ENCODE measurements around the gene TMPRSS11D.

Gene TMPRSS11D

DNA sequence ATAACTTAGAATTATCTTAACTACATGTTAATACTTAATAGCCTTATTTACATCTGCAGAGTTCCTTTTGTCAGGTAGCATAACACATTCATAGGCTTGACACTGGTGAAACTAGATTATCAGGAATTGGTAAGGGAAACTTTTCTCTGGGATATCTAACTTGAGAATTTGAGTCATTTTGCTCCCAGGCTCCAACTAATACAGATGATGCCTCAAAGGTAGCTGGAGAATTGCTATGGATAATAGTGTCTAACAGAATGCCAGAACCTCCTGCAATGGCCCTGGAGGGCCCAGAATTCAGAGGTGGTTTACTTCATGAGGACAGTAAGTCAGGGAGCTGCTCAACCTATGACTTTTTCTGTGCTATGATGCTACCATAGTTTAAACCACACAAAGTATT is 13.9 kb upstream of the TMPRSS11D start:
- TF ChIP-seq, protein P1, sequence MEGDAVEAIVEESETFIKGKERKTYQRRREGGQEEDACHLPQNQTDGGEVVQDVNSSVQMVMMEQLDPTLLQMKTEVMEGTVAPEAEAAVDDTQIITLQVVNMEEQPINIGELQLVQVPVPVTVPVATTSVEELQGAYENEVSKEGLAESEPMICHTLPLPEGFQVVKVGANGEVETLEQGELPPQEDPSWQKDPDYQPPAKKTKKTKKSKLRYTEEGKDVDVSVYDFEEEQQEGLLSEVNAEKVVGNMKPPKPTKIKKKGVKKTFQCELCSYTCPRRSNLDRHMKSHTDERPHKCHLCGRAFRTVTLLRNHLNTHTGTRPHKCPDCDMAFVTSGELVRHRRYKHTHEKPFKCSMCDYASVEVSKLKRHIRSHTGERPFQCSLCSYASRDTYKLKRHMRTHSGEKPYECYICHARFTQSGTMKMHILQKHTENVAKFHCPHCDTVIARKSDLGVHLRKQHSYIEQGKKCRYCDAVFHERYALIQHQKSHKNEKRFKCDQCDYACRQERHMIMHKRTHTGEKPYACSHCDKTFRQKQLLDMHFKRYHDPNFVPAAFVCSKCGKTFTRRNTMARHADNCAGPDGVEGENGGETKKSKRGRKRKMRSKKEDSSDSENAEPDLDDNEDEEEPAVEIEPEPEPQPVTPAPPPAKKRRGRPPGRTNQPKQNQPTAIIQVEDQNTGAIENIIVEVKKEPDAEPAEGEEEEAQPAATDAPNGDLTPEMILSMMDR (conservative IDR thresholded peaks at IDR 0.05; ENCODE audit: low read depth, low read length), result no peak
- Histone ChIP-seq H3K79me2 (ENCODE audit: insufficient read depth, low read depth) (no peaks in the 10 kb centered on the region), H3K4me1 (ENCODE audit: low read depth, poor library complexity, severe bottlenecking) (no peaks in the 10 kb centered on the region), H2AFZ (ENCODE audit: low read depth) (no peak overlapping the region), H3K9ac (no peak overlapping the region), H3K4me3 (IDR thresholded peaks at IDR 0.05; ENCODE audit: insufficient read depth, low read depth, low read length) (no peak overlapping the region), H3K27me3 (ENCODE audit: insufficient read depth, low read depth) (no peaks in the 10 kb centered on the region), H3K36me3 (ENCODE audit: insufficient read depth) (no peaks in the 10 kb centered on the region), H3K4me2 (no peak overlapping the region), H3K27ac (no peak overlapping the region), H4K20me1 (ENCODE audit: insufficient read depth) (no peaks in the 10 kb centered on the region)

- Histone ChIP-seq H3K4me2 (no peak overlapping the region), H3K36me3 (ENCODE audit: insufficient read depth) (no peaks in the 10 kb centered on the region), H3K4me3 (IDR thresholded peaks at IDR 0.05; ENCODE audit: insufficient read depth, low read depth, low read length) (no peak overlapping the region), H3K9ac (no peak overlapping the region), H2AFZ (ENCODE audit: low read depth) (no peak overlapping the region), H3K27ac (no peak overlapping the region), H3K79me2 (ENCODE audit: insufficient read depth, low read depth) (no peaks in the 10 kb centered on the region), H4K20me1 (ENCODE audit: insufficient read depth) (no peaks in the 10 kb centered on the region), H3K27me3 (ENCODE audit: insufficient read depth, low read depth) (no peaks in the 10 kb centered on the region), H3K4me1 (ENCODE audit: low read depth, poor library complexity, severe bottlenecking) (no peaks in the 10 kb centered on the region)
- TF ChIP-seq, protein P1 (conservative IDR thresholded peaks at IDR 0.05; ENCODE audit: low read depth, low read length), result no peak
Observed at GRCh38 chr4:67896421-67897065, 12.7 kb upstream of the TMPRSS11D start.

GRCh38 chr4:67894659-67895058 is 10.9 kb upstream of the TMPRSS11D start:
- Histone ChIP-seq H2AFZ (ENCODE audit: low read depth) (no peak overlapping the region), H3K79me2 (ENCODE audit: insufficient read depth, low read depth) (no peaks in the 10 kb centered on the region), H3K9ac (no peak overlapping the region), H3K4me1 (ENCODE audit: low read depth, poor library complexity, severe bottlenecking) (no peaks in the 10 kb centered on the region), H3K27ac (no peak overlapping the region), H3K36me3 (ENCODE audit: insufficient read depth) (no peaks in the 10 kb centered on the region), H4K20me1 (ENCODE audit: insufficient read depth) (no peaks in the 10 kb centered on the region), H3K4me2 (no peak overlapping the region), H3K27me3 (ENCODE audit: insufficient read depth, low read depth) (no peaks in the 10 kb centered on the region), H3K4me3 (IDR thresholded peaks at IDR 0.05; ENCODE audit: insufficient read depth, low read depth, low read length) (no peak overlapping the region)
- TF ChIP-seq, protein P1 (conservative IDR thresholded peaks at IDR 0.05; ENCODE audit: low read depth, low read length), result no peak

- H3K79me2 ChIP-seq (ENCODE audit: insufficient read depth, low read depth), result no peaks in the 10 kb centered on the region
- no peaks in the 10 kb centered on the region for H3K36me3 ChIP-seq (ENCODE audit: insufficient read depth)
- no peaks in the 10 kb centered on the region for H3K4me1 ChIP-seq (ENCODE audit: low read depth, poor library complexity, severe bottlenecking)
- no peaks in the 10 kb centered on the region for H4K20me1 ChIP-seq (ENCODE audit: insufficient read depth)
- H3K27me3 ChIP-seq (ENCODE audit: insufficient read depth, low read depth), result no peaks in the 10 kb centered on the region
- H3K4me2 ChIP-seq, result no peak overlapping the region
- no peak overlapping the region for H3K9ac ChIP-seq
- TF ChIP-seq, protein P1 (conservative IDR thresholded peaks at IDR 0.05; ENCODE audit: low read depth, low read length), result no peak
- no peak overlapping the region for H3K4me3 ChIP-seq (IDR thresholded peaks at IDR 0.05; ENCODE audit: insufficient read depth, low read depth, low read length)
- no peak overlapping the region for H2AFZ ChIP-seq (ENCODE audit: low read depth)
- H3K27ac ChIP-seq, result no peak overlapping the region
Observed at GRCh38 chr4:67892905-67893304, 9.1 kb upstream of the TMPRSS11D start.
